Activated CD8-positive, alpha-beta T cell treated with anti-CD3 and anti-CD28 coated beads for 36 hours (primary cell): ENCODE results near the gene CCDC88B. TPM values are rescaled to one million over a fixed set of nuclear protein-coding genes. Genes with fewer than 3 reads are reported as not detected.

Experiments
- ATAC-seq: fragments of 200-7000 bp; cut with Tn5 transposase; one replicate; pipeline ENCODE4 v1.10.0; 2021; ENCODE audit warnings: mild to moderate bottlenecking, moderate library complexity
- CTCF ChIA-PET: fragments of 350-600 bp; sonication (Branson Sonifier 250); formaldehyde crosslinking; loops from one replicate; lab custom pipeline; 2021; ENCODE audit warnings: antibody characterized with exemption; lab: Charles Lee
- POLR2A ChIA-PET: fragments of 350-600 bp; sonication (Branson Sonifier 250); formaldehyde crosslinking; loops from one replicate; lab custom pipeline; 2021; ENCODE audit warnings: antibody characterized with exemption; lab: Charles Lee
- DNase-seq: peaks from one replicate; pipeline ENCODE4 v3.0.0-alpha.2; 2020
- H3K27ac Mint-ChIP-seq: one replicate; pipeline ENCODE4 v1.8.0; 2021; ENCODE audit warnings: mild to moderate bottlenecking, mixed read lengths
- H3K27me3 Mint-ChIP-seq: one replicate; pipeline ENCODE4 v1.8.0; 2021; ENCODE audit warnings: mixed read lengths
- H3K36me3 Mint-ChIP-seq: one replicate; pipeline ENCODE4 v1.8.0; 2021; ENCODE audit warnings: low read depth, mixed read lengths
- H3K4me1 Mint-ChIP-seq: one replicate; pipeline ENCODE4 v1.8.0; 2021; ENCODE audit warnings: low read depth, mixed read lengths
- H3K4me3 Mint-ChIP-seq: one replicate; pipeline ENCODE4 v1.8.0; 2021; ENCODE audit warnings: mild to moderate bottlenecking, moderate library complexity, mixed read lengths
- H3K9me3 Mint-ChIP-seq: one replicate; pipeline ENCODE4 v1.8.0; 2021; ENCODE audit warnings: mixed read lengths
- intact Hi-C: fragments of 100-400 bp; cut with micrococcal nuclease; formaldehyde crosslinking; loops from one replicate; pipeline ENCODE4 v1.10.0; 2022
- total RNA-seq, 2 experiments: library from RNA; stranded (reverse); gene quantifications; one replicate each; pipeline ENCODE4 v1.2.3, GENCODE V29; 2021
- TF ChIP-seq, protein P1 (sequence below): fragments of 200-600 bp; IDR thresholded peaks from one replicate; pipeline ENCODE4 v1.8.0; 2022; ENCODE audit warnings: antibody characterized with exemption, mild to moderate bottlenecking

Gene CCDC88B
- total RNA-seq, 2 experiments from 2014 or later = 65.8 to 76.1 TPM

DNA sequence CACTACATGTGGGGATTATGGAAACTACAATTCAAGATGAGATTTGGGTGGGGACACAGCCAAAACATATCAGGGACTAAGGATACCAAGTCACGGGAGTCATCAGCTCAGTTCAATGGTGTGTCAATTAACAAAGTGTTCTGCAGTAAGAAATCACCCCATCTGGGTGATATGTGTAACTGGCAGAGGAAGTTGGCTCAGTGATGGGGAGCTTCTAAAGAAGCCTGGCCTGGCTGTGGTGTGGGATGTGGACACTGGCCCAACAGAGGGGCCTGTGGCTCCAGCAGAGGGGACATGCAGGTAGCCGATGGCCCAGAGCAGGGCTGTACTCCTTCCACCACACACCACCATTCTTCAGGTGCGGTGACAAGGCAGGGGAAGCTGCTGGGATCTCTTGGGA is 50.6 kb downstream of the CCDC88B start:
- ATAC-seq (peak; percentile 11), DNase-seq (no peak)
- peaks cover 33% of the 10 kb centered on the region for H3K4me1 Mint-ChIP-seq
- no peaks in the 10 kb centered on the region for H3K27me3 Mint-ChIP-seq
- POLR2A ChIA-PET = no interaction called here
- no peak overlapping the region for H3K4me3 Mint-ChIP-seq
- TF ChIP-seq, protein P1, sequence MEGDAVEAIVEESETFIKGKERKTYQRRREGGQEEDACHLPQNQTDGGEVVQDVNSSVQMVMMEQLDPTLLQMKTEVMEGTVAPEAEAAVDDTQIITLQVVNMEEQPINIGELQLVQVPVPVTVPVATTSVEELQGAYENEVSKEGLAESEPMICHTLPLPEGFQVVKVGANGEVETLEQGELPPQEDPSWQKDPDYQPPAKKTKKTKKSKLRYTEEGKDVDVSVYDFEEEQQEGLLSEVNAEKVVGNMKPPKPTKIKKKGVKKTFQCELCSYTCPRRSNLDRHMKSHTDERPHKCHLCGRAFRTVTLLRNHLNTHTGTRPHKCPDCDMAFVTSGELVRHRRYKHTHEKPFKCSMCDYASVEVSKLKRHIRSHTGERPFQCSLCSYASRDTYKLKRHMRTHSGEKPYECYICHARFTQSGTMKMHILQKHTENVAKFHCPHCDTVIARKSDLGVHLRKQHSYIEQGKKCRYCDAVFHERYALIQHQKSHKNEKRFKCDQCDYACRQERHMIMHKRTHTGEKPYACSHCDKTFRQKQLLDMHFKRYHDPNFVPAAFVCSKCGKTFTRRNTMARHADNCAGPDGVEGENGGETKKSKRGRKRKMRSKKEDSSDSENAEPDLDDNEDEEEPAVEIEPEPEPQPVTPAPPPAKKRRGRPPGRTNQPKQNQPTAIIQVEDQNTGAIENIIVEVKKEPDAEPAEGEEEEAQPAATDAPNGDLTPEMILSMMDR = no peak
- H3K9me3 Mint-ChIP-seq = peaks cover 17% of the 10 kb centered on the region
- H3K36me3 Mint-ChIP-seq = no peaks in the 10 kb centered on the region
- intact Hi-C loops = no loop called here
- CTCF ChIA-PET = interaction anchor here (0.6 to 2.7 kb wide), 2 partner anchors 59 to 99 kb away, joined by 4 to 16 read pairs; no protein-coding TSS in a partner anchor
- H3K27ac Mint-ChIP-seq = no peak overlapping the region

DNA sequence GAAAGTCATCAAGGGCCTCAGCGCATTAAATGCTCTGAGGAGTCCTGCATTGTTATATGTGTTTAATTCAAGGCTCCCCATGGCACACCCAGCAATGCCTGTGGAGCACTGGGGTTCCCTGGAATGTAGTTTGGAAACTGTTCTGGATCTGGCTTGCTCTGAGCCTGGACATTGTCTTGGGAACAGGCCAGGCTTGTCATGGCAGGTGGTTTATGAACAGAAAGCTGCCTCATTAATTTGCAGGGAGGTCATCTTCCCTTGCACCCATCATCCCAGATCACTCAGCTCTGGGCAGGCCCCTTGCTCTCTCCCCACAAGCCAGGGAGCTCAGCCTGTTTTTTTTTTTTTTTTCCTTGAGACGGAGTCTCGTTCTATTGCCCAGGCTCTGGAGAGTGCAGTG is 51.8 kb downstream of the CCDC88B start:
- intact Hi-C loops = no loop called here
- peaks cover 26% of the 10 kb centered on the region for H3K4me1 Mint-ChIP-seq
- ChIA-PET CTCF (interaction anchor here (1.2 to 2.7 kb wide), 2 partner anchors 57 to 312 kb away, joined by 3 to 16 read pairs; no protein-coding TSS in a partner anchor), POLR2A (no interaction called here)
- H3K27ac Mint-ChIP-seq = no peak overlapping the region
- no peak for ATAC-seq
- TF ChIP-seq, protein P1 = no peak
- DNase-seq = no peak
- no peaks in the 10 kb centered on the region for H3K36me3 Mint-ChIP-seq
- peaks cover 17% of the 10 kb centered on the region for H3K9me3 Mint-ChIP-seq
- no peaks in the 10 kb centered on the region for H3K27me3 Mint-ChIP-seq
- H3K4me3 Mint-ChIP-seq = no peak overlapping the region

DNA sequence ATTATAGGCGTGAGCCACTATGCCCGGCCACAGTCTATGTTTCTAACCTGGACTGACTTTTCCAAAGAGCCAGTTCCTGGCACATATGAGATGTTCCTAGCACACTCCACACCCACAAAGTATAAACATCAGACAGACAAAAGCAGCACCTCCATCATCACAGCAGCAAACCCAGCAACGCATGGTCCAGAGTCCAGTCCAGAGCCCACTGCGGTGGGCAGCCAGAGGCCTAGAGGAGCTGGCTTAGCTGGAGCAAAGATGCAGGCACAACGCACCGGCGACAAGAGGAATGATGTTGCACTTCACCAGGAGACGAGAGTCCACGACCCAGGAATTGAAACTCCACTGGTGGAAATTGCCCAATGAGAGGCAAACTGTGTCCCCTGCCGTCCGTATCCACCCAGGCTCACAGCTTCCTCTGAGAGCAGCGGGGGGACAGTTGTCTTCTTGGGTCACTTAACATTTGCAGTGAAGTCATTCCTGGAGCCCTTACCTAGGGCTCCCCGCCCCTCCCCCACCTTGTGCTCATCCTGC is 55.6 kb downstream of the CCDC88B start:
- H3K9me3 Mint-ChIP-seq = peaks cover 3% of the 10 kb centered on the region
- ChIA-PET CTCF (interaction anchor here (1.0 kb wide), 1 partner anchor 53 kb away, joined by 3 read pairs; no protein-coding TSS in a partner anchor), POLR2A (no interaction called here)
- no peak for ATAC-seq
- DNase-seq = no peak
- no peak overlapping the region for H3K27ac Mint-ChIP-seq
- H3K36me3 Mint-ChIP-seq = no peaks in the 10 kb centered on the region
- no peaks in the 10 kb centered on the region for H3K27me3 Mint-ChIP-seq
- H3K4me3 Mint-ChIP-seq = no peak overlapping the region
- peaks cover 13% of the 10 kb centered on the region for H3K4me1 Mint-ChIP-seq
- TF ChIP-seq, protein P1 = no peak
- intact Hi-C loops = no loop called here

DNA sequence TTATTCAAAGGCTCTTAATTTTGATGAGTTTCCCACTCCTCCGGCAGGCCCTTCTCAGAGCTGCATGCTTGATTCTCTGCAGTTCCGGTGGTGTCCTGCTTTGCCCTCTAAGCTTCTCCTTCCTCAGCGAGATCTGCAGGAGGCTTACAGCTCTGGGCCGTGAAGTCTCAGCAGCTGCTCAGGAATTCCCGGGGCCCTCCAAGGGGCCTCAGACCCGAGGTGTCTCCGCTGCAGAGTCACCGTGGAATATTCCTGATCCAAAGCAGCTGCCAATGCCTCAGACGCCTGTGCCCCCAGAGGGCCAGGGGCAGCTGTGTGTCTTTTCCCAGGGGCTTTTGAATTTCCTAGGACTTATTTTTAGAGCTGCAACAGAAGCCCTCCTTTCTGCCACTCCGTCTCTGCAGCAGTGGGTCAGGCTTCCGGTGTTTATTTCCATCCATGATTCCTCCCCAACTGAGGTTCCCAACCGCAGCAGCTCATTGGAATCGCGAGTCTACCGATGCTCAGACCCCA is 56.1 kb downstream of the CCDC88B start:
- Mint-ChIP-seq H3K27me3 (no peaks in the 10 kb centered on the region), H3K9me3 (no peaks in the 10 kb centered on the region), H3K36me3 (no peaks in the 10 kb centered on the region), H3K4me1 (peaks cover 10% of the 10 kb centered on the region), H3K27ac (no peak overlapping the region), H3K4me3 (no peak overlapping the region)
- ChIA-PET POLR2A (no interaction called here), CTCF (interaction anchor here (1.0 kb wide), 1 partner anchor 53 kb away, joined by 3 read pairs; no protein-coding TSS in a partner anchor)
- DNase-seq = no peak
- intact Hi-C loops = no loop called here
- TF ChIP-seq, protein P1 = no peak
- ATAC-seq = no peak

DNA sequence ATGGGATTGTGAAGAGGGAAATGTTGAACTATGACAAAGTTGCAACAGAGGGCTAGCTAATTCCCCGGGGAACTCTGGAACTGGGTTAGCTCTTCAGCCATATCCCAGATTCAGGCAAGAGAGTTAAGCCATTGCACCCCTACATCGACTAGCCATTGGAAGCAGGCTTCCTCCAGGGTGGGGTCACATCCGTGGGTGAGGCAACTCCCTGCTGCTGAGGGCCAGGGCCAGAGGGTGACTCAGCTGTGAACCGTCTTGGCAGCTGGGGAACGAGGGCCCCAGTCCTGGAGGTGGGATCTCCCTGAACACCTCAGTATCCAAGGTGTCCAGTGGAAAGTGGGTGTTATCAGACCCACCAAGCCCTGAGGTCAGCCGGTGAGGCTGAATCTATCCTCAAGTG is 60.1 kb downstream of the CCDC88B start:
- no peak overlapping the region for H3K4me3 Mint-ChIP-seq
- no peaks in the 10 kb centered on the region for H3K36me3 Mint-ChIP-seq
- DNase-seq (no peak), ATAC-seq (no peak)
- ChIA-PET CTCF (no interaction called here), POLR2A (no interaction called here)
- TF ChIP-seq, protein P1 = no peak
- H3K9me3 Mint-ChIP-seq = no peaks in the 10 kb centered on the region
- H3K4me1 Mint-ChIP-seq = peaks cover 2% of the 10 kb centered on the region
- intact Hi-C loops = no loop called here
- no peaks in the 10 kb centered on the region for H3K27me3 Mint-ChIP-seq
- no peak overlapping the region for H3K27ac Mint-ChIP-seq
